Astrocyte of the cerebellum (primary cell): ENCODE data around the gene NEK10.

Experiments
- DNase-seq: peaks from one replicate; pipeline ENCODE4 v3.0.0-alpha.2; 2011; ENCODE audit warnings: low read depth
- H3K4me3 ChIP-seq: 2 replicates; pipeline ENCODE4 v1.5.1; 2011; ENCODE audit warnings: mild to moderate bottlenecking, low read depth, low read length, moderate library complexity
- in situ Hi-C: cut with HindIII; loops from 2 replicates; pipeline ENCODE4 v1.10.0; 2017; ENCODE audit warnings: low sequenced_read_pairs
- TF ChIP-seq, protein P1 (sequence below): IDR thresholded peaks from 2 replicates; pipeline ENCODE4 v1.5.1; 2012; ENCODE audit warnings: low read length, low read depth, moderate library complexity, mild to moderate bottlenecking; ENCODE audit errors: missing control alignments

Gene NEK10

GRCh38 chr3:27281671-27282150, 87.5 kb downstream of the NEK10 start:
- no peak for DNase-seq
- TF ChIP-seq, protein P1, sequence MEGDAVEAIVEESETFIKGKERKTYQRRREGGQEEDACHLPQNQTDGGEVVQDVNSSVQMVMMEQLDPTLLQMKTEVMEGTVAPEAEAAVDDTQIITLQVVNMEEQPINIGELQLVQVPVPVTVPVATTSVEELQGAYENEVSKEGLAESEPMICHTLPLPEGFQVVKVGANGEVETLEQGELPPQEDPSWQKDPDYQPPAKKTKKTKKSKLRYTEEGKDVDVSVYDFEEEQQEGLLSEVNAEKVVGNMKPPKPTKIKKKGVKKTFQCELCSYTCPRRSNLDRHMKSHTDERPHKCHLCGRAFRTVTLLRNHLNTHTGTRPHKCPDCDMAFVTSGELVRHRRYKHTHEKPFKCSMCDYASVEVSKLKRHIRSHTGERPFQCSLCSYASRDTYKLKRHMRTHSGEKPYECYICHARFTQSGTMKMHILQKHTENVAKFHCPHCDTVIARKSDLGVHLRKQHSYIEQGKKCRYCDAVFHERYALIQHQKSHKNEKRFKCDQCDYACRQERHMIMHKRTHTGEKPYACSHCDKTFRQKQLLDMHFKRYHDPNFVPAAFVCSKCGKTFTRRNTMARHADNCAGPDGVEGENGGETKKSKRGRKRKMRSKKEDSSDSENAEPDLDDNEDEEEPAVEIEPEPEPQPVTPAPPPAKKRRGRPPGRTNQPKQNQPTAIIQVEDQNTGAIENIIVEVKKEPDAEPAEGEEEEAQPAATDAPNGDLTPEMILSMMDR = no peak
- no peak overlapping the region for H3K4me3 ChIP-seq
- in situ Hi-C loops = no loop called here

DNA sequence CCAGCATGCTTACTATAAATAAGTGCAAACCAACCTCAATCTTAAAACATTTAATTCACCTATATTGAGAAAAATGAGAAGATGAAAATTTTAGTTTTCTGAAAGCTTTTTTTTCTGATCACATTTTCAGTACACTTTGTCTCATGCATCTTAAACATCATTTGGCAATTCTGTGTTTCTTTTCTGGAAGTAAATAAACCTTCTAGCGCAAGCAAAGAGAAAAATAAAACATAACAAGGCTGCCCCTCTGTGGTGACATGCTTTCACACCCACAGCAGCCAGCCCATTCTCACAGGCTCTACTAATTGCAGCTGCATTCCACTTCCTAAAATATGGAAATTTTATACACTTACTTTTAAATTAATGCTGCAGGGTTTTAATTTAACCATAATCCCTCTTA, 90.1 kb downstream of the NEK10 start:
- no peak for DNase-seq
- no peak overlapping the region for H3K4me3 ChIP-seq
- in situ Hi-C loops = no loop called here
- TF ChIP-seq, protein P1 = peak; percentile 58

- DNase-seq = no peak
- TF ChIP-seq, protein P1 = no peak
- in situ Hi-C loops = no loop called here
- H3K4me3 ChIP-seq = no peak overlapping the region
Observed at GRCh38 chr3:27278383-27279055, 90.7 kb downstream of the NEK10 start.

GRCh38 chr3:27275441-27275990, 93.7 kb downstream of the NEK10 start:
- no peak overlapping the region for H3K4me3 ChIP-seq
- TF ChIP-seq, protein P1 = no peak
- no peak for DNase-seq
- in situ Hi-C loops = no loop called here

GRCh38 chr3:27271890-27272289, 97.3 kb downstream of the NEK10 start:
- H3K4me3 ChIP-seq = no peak overlapping the region
- in situ Hi-C loops = no loop called here
- no peak for DNase-seq
- TF ChIP-seq, protein P1 = no peak

DNA sequence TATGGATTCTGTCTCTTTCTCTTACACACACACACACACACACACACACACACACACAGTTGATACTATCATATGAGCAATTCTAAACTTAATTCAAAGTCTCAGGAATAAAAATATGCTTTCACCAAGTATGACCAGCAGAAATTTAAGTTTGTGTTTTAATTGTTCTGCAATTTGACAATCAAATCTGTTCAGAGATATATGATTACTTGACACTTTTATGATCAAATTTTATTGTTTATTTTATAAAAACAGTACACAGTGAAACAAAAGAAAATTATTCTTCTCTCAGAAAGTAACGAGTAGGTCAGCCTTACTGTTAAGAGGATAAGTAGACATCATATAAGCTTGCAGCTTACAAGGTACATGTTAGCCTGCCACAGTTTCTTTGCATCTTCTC, 114.3 kb downstream of the NEK10 start:
- in situ Hi-C loops = no loop called here
- no peak overlapping the region for H3K4me3 ChIP-seq
- no peak for DNase-seq
- TF ChIP-seq, protein P1 = no peak
